Kidney (tissue), 14 donors: ENCODE measurements around the gene TIMP3. TPM values are rescaled to one million over a fixed set of nuclear protein-coding genes. Genes with fewer than 3 reads are reported as not detected.
A peak's percentile ranks its signal among the peaks of the same experiment; 100 is the strongest.

ENCODE experiments used
- DNase-seq, 5 donors: peaks; one replicate each; pipeline ENCODE4 v3.0.0-alpha.2; 2013 to 2020
- FAIRE-seq: peaks from 2 replicates; lab custom pipeline; 2012; peaks lifted over from hg19 to GRCh38; lab: Jason Lieb, UNC
- H3K27ac ChIP-seq, 2 donors: one replicate each; pipeline ENCODE4 v1.7.0; 2013; ENCODE audit warnings: low read depth in 2 of 2, low read length in 2 of 2, inconsistent platforms in 1 of 2
- H3K27me3 ChIP-seq: one replicate; pipeline ENCODE4 v1.7.1; 2013; ENCODE audit warnings: low read length, inconsistent platforms; ENCODE audit not compliant: control insufficient read depth, insufficient read depth
- H3K36me3 ChIP-seq, 3 donors: one replicate each; pipeline versions ENCODE4 v1.7.0 to v1.7.1; 2013; ENCODE audit warnings: low read length in 3 of 3, control low read depth in 1 of 3, inconsistent platforms in 1 of 3; ENCODE audit not compliant: insufficient read depth in 3 of 3, control insufficient read depth in 2 of 3
- H3K4me1 ChIP-seq, 3 donors: one replicate each; pipeline versions ENCODE4 v1.7.0 to v1.7.1; 2013; ENCODE audit warnings: low read length in 3 of 3, inconsistent platforms in 1 of 3, low read depth in 1 of 3; ENCODE audit not compliant: control insufficient read depth in 2 of 3, insufficient read depth in 2 of 3
- H3K4me3 ChIP-seq, 3 donors: one replicate each; pipeline versions ENCODE4 v1.7.0 to v1.8.1; 2013; ENCODE audit warnings: low read length in 3 of 3, control low read depth in 1 of 3, inconsistent platforms in 1 of 3
- H3K9ac ChIP-seq, 3 donors: one replicate each; pipeline versions ENCODE4 v1.7.0 to v1.7.1; 2013; ENCODE audit warnings: low read length in 3 of 3, control low read depth in 1 of 3, inconsistent platforms in 1 of 3
- H3K9me3 ChIP-seq, 3 donors: one replicate each; pipeline versions ENCODE4 v1.7.0 to v1.7.1; 2013; ENCODE audit warnings: low read length in 3 of 3, control low read depth in 1 of 3, inconsistent platforms in 1 of 3; ENCODE audit not compliant: control insufficient read depth in 2 of 3, insufficient read depth in 1 of 3
- intact Hi-C: fragments of 100-400 bp; cut with DNase I; formaldehyde crosslinking; loops from one replicate; pipeline ENCODE4 v1.11.1; 2022
- polyA plus RNA-seq: library from polyadenylated mRNA; stranded (reverse); fragments of 350-450 nt; fragmentation: Illumina TruSeq; extraction: RNeasy Lipid Tissue Mini Kit (QIAGEN cat#74804); gene quantifications from one replicate; pipeline ENCODE4 v1.2.3, GENCODE V29; 2014; ENCODE audit warnings: low read depth, low replicate concordance; ENCODE audit not compliant: insufficient read depth
- total RNA-seq: library from RNA; stranded (reverse); fragmentation: NEBNext Ultra II Directional; extraction: Animal tissue kit (Norgen Biotek cat#: 25700); gene quantifications from one replicate; pipeline ENCODE4 v1.2.1, GENCODE V29; 2021
- TF ChIP-seq, protein P1 (sequence below): IDR thresholded peaks from 3 replicates; pipeline ENCODE4 v1.5.1; 2012; ENCODE audit warnings: mild to moderate bottlenecking, moderate library complexity, borderline replicate concordance; ENCODE audit not compliant: insufficient read depth; ENCODE audit errors: extremely low read depth
- donor health status: control.
- donor health status: control.
- donor health status: control.
- donor health status: control.
- donor health status: control.
- donor health status: DM: yes; HTN: yes; CAD: no.
- donor health status: Normal renal cell carcinoma (clear cell type).

The TIMP3 gene
- total and polyA plus RNA-seq, 2 donors from 2014 or later = 198 to 818 TPM

DNA sequence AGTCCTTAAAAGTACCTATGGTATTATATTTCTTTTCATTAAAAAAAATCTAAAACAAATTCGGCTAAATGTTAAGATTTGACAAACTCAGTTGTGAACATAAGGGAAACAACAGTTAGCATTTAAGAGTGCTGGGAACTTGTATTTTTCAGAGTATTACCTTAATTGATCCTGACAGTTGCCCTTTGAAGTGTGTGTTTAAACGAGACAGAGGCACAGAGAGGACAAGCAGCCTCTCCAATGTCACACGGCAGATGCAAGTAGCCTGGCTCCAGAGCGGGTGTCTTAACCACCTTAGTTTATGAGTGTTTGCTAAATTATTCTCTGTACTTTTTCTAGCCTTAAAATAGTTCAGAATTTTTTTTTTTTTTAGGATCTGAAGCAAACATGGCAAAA, 80.9 kb downstream of the TIMP3 start:
- Histone ChIP-seq H3K36me3 (no peaks in the 10 kb centered on the region), H3K4me3 (no peak overlapping the region), H3K9ac (no peak overlapping the region), H3K9me3 (no peaks in the 10 kb centered on the region), H3K27ac (no peak overlapping the region), H3K4me1 (peaks cover 0 to 7% (median 0%) of the 10 kb centered on the region in 3 donors), H3K27me3 (no peaks in the 10 kb centered on the region)
- intact Hi-C loops = no loop called here
- TF ChIP-seq, protein P1, sequence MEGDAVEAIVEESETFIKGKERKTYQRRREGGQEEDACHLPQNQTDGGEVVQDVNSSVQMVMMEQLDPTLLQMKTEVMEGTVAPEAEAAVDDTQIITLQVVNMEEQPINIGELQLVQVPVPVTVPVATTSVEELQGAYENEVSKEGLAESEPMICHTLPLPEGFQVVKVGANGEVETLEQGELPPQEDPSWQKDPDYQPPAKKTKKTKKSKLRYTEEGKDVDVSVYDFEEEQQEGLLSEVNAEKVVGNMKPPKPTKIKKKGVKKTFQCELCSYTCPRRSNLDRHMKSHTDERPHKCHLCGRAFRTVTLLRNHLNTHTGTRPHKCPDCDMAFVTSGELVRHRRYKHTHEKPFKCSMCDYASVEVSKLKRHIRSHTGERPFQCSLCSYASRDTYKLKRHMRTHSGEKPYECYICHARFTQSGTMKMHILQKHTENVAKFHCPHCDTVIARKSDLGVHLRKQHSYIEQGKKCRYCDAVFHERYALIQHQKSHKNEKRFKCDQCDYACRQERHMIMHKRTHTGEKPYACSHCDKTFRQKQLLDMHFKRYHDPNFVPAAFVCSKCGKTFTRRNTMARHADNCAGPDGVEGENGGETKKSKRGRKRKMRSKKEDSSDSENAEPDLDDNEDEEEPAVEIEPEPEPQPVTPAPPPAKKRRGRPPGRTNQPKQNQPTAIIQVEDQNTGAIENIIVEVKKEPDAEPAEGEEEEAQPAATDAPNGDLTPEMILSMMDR = no peak
- FAIRE-seq (no peak), DNase-seq (no peak)

DNA sequence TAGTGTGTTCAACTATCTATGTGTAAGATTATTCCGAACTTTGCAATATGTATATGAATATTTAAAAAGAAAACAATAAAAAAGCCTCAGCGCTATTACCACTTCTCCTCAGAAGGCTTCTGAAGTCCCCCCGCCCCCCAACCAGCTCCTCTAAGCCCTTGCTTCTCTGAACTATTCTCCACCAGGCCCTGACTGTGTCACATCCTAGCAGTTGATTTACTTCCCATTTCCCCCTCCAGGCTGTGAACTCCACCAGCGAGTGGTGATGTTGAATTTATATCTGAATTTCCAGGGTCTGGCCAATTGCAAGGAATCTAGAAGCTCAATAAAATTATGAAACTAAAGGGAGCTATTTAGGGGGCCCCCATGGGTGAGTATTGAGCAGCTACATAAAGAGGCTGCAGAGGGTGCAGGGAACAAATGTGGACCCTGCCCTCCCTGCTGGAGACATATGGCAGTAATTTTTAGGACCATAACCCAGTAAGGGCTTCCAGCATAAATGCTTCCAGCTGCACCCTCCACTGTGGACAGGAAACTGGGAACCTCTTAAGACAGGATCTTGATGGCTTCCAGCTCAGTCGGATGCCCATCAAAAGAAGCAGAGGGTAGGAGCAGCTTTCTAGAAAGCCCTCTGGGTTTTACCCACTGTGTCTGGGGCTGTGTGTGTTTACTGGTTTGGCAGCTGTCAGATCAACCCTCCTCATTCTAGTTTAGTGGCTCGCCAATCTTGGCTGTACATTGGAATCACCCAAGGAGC, 81.4 kb downstream of the TIMP3 start:
- TF ChIP-seq, protein P1 = no peak
- H3K4me1 ChIP-seq = peaks cover 0 to 7% (median 0%) of the 10 kb centered on the region in 3 donors
- no peak overlapping the region for H3K9ac ChIP-seq
- intact Hi-C loops = no loop called here
- H3K9me3 ChIP-seq = no peaks in the 10 kb centered on the region
- DNase-seq = peak in 3 of 5 donors; percentile 51 to 83 (median 63)
- H3K27me3 ChIP-seq = no peaks in the 10 kb centered on the region
- H3K4me3 ChIP-seq = no peak overlapping the region
- no peak for FAIRE-seq
- H3K27ac ChIP-seq = no peak overlapping the region
- no peaks in the 10 kb centered on the region for H3K36me3 ChIP-seq

DNA sequence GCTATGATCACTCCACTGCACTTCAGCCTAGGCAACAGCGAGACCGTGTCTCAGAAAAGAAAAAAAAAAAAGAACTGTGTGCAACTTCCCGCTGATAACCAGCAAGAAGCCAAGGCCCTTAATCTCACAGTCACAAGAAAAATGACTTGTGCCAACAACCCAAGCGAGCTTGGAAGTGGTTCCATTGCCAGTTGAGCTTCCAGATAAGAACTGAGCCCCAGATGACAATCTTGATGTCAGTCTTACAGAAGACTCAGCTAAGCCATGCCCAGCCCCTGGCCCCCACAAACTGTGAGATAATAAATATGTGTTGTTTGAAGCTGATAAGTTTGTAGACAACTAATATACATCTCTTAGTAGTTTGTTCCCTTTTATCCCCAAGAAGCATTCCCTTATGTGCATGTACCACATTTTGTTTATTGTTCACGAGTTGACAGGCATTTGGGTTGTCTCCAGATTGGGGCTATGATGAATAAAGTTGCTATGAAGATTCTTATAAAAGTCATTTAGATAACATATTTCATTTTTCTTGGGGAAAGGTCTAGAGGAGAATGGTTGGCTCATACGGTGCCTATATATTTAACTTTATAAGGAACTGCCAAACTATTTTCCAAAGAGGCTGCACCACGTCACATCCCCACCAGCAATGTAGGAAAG, 85.9 kb downstream of the TIMP3 start:
- Histone ChIP-seq H3K9me3 (no peaks in the 10 kb centered on the region), H3K36me3 (no peaks in the 10 kb centered on the region), H3K4me3 (no peak overlapping the region), H3K9ac (no peak overlapping the region), H3K27me3 (no peaks in the 10 kb centered on the region), H3K4me1 (no peaks in the 10 kb centered on the region), H3K27ac (no peak overlapping the region)
- DNase-seq (no peak), FAIRE-seq (no peak)
- intact Hi-C loops = no loop called here
- TF ChIP-seq, protein P1 = no peak
